ENCODE results near the gene MICAL2. TPM values are rescaled to one million over a fixed set of nuclear protein-coding genes. Genes with fewer than 3 reads are reported as not detected.

Gene MICAL2
- total RNA-seq, 1 experiment from 2014 or later, result 62.9 TPM

GRCh38 chr11:12106101-12106500 lies 4.3 kb upstream of the MICAL2 start:
- Histone ChIP-seq H3K79me2 (ENCODE audit: low read length) (peaks cover 5% of the 10 kb centered on the region), H3K9ac (ENCODE audit: low read length) (no peak overlapping the region), H3K4me3 (ENCODE audit: low read length) (no peak overlapping the region), H3K36me3 (ENCODE audit: low read depth, low read length) (no peaks in the 10 kb centered on the region), H3K27ac (ENCODE audit: low read length) (no peak overlapping the region), H3K4me1 (ENCODE audit: insufficient read depth, low read length) (peaks cover 8% of the 10 kb centered on the region), H3K4me2 (ENCODE audit: low read length) (no peak overlapping the region), H3K9me3 (ENCODE audit: low read length) (no peaks in the 10 kb centered on the region), H3F3A (ENCODE audit: low read length, unreplicated experiment) (no peaks in the 10 kb centered on the region), H2AFZ (ENCODE audit: low read length) (no peak overlapping the region), H3K9me2 (replicated peaks; ENCODE audit: low read length) (no peaks in the 10 kb centered on the region), H3K27me3 (ENCODE audit: low read length) (no peaks in the 10 kb centered on the region), H4K20me1 (ENCODE audit: low read length) (no peaks in the 10 kb centered on the region)
- POLR2A ChIA-PET (ENCODE audit: unreplicated experiment), result no interaction called here
- no peak for DNase-seq
- intact Hi-C loops (cut with micrococcal nuclease), result no loop called here
- TF ChIP-seq EZH2 (IDR thresholded peaks at IDR 0.05; ENCODE audit: low read length, unreplicated experiment), result no peak
- no peak for TF ChIP-seq EZH2phosphoT487 (IDR thresholded peaks at IDR 0.05; ENCODE audit: borderline replicate concordance, low read length)
- no peak for TF ChIP-seq CTCF (conservative IDR thresholded peaks at IDR 0.05; ENCODE audit: low read depth, low read length)
- no peak for ATAC-seq
- no TSS peak for BruUV-seq (replicated peaks)
- CTCF ChIA-PET, result no interaction called here

- Histone ChIP-seq H4K20me1 (ENCODE audit: low read length) (peaks cover under 1% of the 10 kb centered on the region; the same call in 1 of the 2 replicates), H3K4me1 (ENCODE audit: insufficient read depth, low read length) (peaks cover 8% of the 10 kb centered on the region), H3K27me3 (ENCODE audit: low read length) (no peaks in the 10 kb centered on the region), H3K4me3 (ENCODE audit: low read length) (no peak overlapping the region), H3K27ac (ENCODE audit: low read length) (no peak overlapping the region), H3K9me2 (replicated peaks; ENCODE audit: low read length) (no peaks in the 10 kb centered on the region), H3F3A (ENCODE audit: low read length, unreplicated experiment) (no peaks in the 10 kb centered on the region), H3K36me3 (ENCODE audit: low read depth, low read length) (no peaks in the 10 kb centered on the region), H2AFZ (ENCODE audit: low read length) (no peak overlapping the region), H3K9me3 (ENCODE audit: low read length) (no peaks in the 10 kb centered on the region), H3K79me2 (ENCODE audit: low read length) (peaks cover 9% of the 10 kb centered on the region), H3K9ac (ENCODE audit: low read length) (no peak overlapping the region), H3K4me2 (ENCODE audit: low read length) (no peak overlapping the region)
- ATAC-seq (no peak), DNase-seq (no peak)
- no TSS peak for BruUV-seq (replicated peaks)
- TF ChIP-seq EZH2 (IDR thresholded peaks at IDR 0.05; ENCODE audit: low read length, unreplicated experiment) (no peak), CTCF (conservative IDR thresholded peaks at IDR 0.05; ENCODE audit: low read depth, low read length) (no peak), EZH2phosphoT487 (IDR thresholded peaks at IDR 0.05; ENCODE audit: borderline replicate concordance, low read length) (no peak)
- intact Hi-C loops (cut with micrococcal nuclease), result no loop called here
- POLR2A ChIA-PET (ENCODE audit: unreplicated experiment), result no interaction called here
- CTCF ChIA-PET, result no interaction called here
Observed at GRCh38 chr11:12106501-12106900, 3.9 kb upstream of the MICAL2 start.

GRCh38 chr11:12108875-12109453 lies 1.4 kb upstream of the MICAL2 start:
- H3K4me1 ChIP-seq (ENCODE audit: insufficient read depth, low read length), result peaks cover 26% of the 10 kb centered on the region
- BruUV-seq (replicated peaks), result no TSS peak
- no peaks in the 10 kb centered on the region for H3K9me2 ChIP-seq (replicated peaks; ENCODE audit: low read length)
- H3K9ac ChIP-seq (ENCODE audit: low read length), result no peak overlapping the region
- intact Hi-C loops (cut with micrococcal nuclease), result no loop called here
- H3K36me3 ChIP-seq (ENCODE audit: low read depth, low read length), result peaks cover 5% of the 10 kb centered on the region; the same call in 1 of the 2 replicates
- no peak for TF ChIP-seq EZH2phosphoT487 (IDR thresholded peaks at IDR 0.05; ENCODE audit: borderline replicate concordance, low read length)
- TF ChIP-seq CTCF (conservative IDR thresholded peaks at IDR 0.05; ENCODE audit: low read depth, low read length), result no peak
- no peak for TF ChIP-seq EZH2 (IDR thresholded peaks at IDR 0.05; ENCODE audit: low read length, unreplicated experiment)
- no peaks in the 10 kb centered on the region for H3K9me3 ChIP-seq (ENCODE audit: low read length)
- no peak overlapping the region for H3K4me3 ChIP-seq (ENCODE audit: low read length)
- H3K79me2 ChIP-seq (ENCODE audit: low read length), result peaks cover 33% of the 10 kb centered on the region
- H3F3A ChIP-seq (ENCODE audit: low read length, unreplicated experiment), result no peaks in the 10 kb centered on the region
- peaks cover 21% of the 10 kb centered on the region for H4K20me1 ChIP-seq (ENCODE audit: low read length)
- CTCF ChIA-PET, result no interaction called here
- H3K4me2 ChIP-seq (ENCODE audit: low read length), result no peak overlapping the region
- no peak for ATAC-seq
- DNase-seq, result no peak
- no peak overlapping the region for H2AFZ ChIP-seq (ENCODE audit: low read length)
- no peaks in the 10 kb centered on the region for H3K27me3 ChIP-seq (ENCODE audit: low read length)
- no peak overlapping the region for H3K27ac ChIP-seq (ENCODE audit: low read length)
- POLR2A ChIA-PET (ENCODE audit: unreplicated experiment), result interaction anchor here (0.6 to 0.9 kb wide), 2 partner anchors 18 to 19 kb away, joined by 3 read pairs; no protein-coding TSS in a partner anchor

All from PC-3 (cell line).